Right lobe of liver (tissue), 6 donors: ENCODE results near the gene FBXO41. TPM values are rescaled to one million over a fixed set of nuclear protein-coding genes. Genes with fewer than 3 reads are reported as not detected.

ENCODE experiments used
- ATAC-seq, 4 donors: fragments of 200-7000 bp; cut with Tn5 transposase; one replicate each; pipeline ENCODE4 v1.9.1; 2020; ENCODE audit warnings: mild to moderate bottlenecking in 4 of 4, moderate library complexity in 4 of 4
- DNase-seq, 3 donors: peaks; one replicate each; pipeline ENCODE4 v3.0.0-alpha.2; 2020
- H3K27ac ChIP-seq, 3 donors: fragments of 200-600 bp; one replicate each; pipeline ENCODE4 v1.8.0; 2022
- H3K27me3 ChIP-seq, 2 donors: fragments of 200-600 bp; one replicate each; pipeline ENCODE4 v1.8.0; 2022
- H3K36me3 ChIP-seq, 4 donors: fragments of 200-600 bp; sonication (generic) in 1 of 4; one replicate each; pipeline versions ENCODE4 v1.5.1 to v1.8.0; 2017 to 2022; ENCODE audit warnings: control low read depth in 1 of 4
- H3K4me1 ChIP-seq, 4 donors: fragments of 200-600 bp; sonication (generic) in 1 of 4; one replicate each; pipeline versions ENCODE4 v1.5.1 to v1.8.0; 2017 to 2022; ENCODE audit warnings: control low read depth in 1 of 4
- H3K4me3 ChIP-seq, 3 donors: fragments of 200-600 bp; one replicate each; pipeline ENCODE4 v1.8.0; 2022
- H3K9me3 ChIP-seq, 4 donors: fragments of 200-600 bp; sonication (generic) in 1 of 4; one replicate each; pipeline versions ENCODE4 v1.5.1 to v1.8.0; 2017 to 2022; ENCODE audit warnings: control low read depth in 1 of 4
- CTCF ChIP-seq, 4 donors: fragments of 200-600 bp in 3 of 4; fragments of 450-650 bp in 1 of 4; IDR thresholded peaks; one replicate each; pipeline versions ENCODE4 v1.5.1 to v1.8.0; 2016 to 2022; ENCODE audit warnings: antibody characterized with exemption in 4 of 4, mild to moderate bottlenecking in 2 of 4
- POLR2A ChIP-seq: fragments of 450-650 bp; IDR thresholded peaks from one replicate; pipeline ENCODE4 v1.6.1; 2017; ENCODE audit warnings: antibody characterized with exemption, mild to moderate bottlenecking
- WGBS: methylation state at CpG from one replicate; pipeline ENCODE4 v1.1.6; 2018; ENCODE audit warnings: low coverage, low lambda C conversion rate; ENCODE audit not compliant: insufficient coverage; ENCODE audit errors: missing lambda C conversion rate; 5-methylcytosine and 5-hydroxymethylcytosine counted together
- intact Hi-C, 2 donors: fragments of 100-400 bp; cut with DNase I; formaldehyde crosslinking; loops; one replicate each; pipeline versions ENCODE4 v1.11.2 to v1.14.1; 2022
- total RNA-seq, 6 experiments: library from RNA; depleted of rRNA in 2 of 6; stranded (reverse); fragments of >200 nt in 2 of 6; fragmentation: NEBNext Ultra II Directional in 3 of 6; extraction: Animal tissue kit (Norgen Biotek cat#: 25700) in 3 of 6; gene quantifications; one replicate each; pipeline versions ENCODE4 v1.1.0 to v1.2.4, GENCODE V29; 2016 to 2023
- donor health status: DM: no; HTN: yes; CAD: no.
- donor health status: DM: no; HTN: no; CAD: no.
- donor health status: DM: no; HTN: no; CAD: no.
- donor health status: DM: no; HTN: yes; CAD: no.
- donor health status: DM: no; HTN: yes; CAD: no.

The FBXO41 gene
- total RNA-seq, 6 experiments from 2014 or later = 0.13 to 0.65 (median 0.38) TPM

DNA sequence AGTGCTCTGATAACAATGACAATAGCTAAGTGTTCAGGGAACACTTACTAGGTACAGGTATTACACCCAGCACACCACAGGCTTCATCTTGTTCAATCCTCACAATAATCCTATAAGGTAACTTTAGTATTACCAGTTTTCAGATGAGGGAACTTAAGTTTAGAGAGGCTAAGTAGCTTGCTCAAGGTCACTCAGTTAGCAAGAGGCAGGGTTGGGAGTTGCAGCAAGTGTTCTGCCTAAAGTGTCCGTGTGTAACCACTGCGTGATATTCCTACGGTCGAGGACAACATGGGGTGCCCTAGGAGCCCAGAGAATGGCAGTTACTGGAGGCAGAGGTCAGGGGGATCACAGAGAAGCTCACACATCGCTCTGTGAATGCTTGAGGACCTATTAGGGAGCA lies 39.3 kb upstream of the FBXO41 start:
- Histone ChIP-seq H3K4me3 (no peak overlapping the region), H3K27ac (no peak overlapping the region), H3K36me3 (no peaks in the 10 kb centered on the region), H3K27me3 (no peaks in the 10 kb centered on the region), H3K4me1 (no peaks in the 10 kb centered on the region), H3K9me3 (no peaks in the 10 kb centered on the region)
- intact Hi-C loops = no loop called here
- 45% methylated on average over 5 of the region's 5 CpGs for WGBS
- DNase-seq (no peak), ATAC-seq (no peak)
- no peak for TF ChIP-seq CTCF (IDR thresholded peaks at IDR 0.05)
- TF ChIP-seq POLR2A = no peak

DNA sequence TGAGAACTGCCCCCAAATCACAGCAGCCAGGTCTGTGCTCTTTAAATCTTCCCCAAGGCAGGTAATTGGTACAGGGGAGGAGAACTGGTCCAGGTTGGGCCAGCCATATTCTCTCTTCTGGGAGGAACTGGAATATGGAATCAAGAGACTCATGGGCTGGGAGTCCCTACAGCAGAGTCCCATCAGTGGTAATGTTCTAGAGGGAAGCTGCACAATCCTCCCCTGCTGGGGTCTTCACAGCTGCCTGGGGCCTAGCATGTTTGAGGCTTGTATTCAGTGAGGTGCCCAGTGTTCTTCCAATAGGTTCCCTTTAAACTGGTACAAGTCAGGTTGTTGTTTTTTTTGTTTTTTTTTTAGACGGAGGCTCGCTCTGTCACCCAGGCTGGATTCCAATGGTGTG lies 30.2 kb upstream of the FBXO41 start:
- H3K36me3 ChIP-seq = no peaks in the 10 kb centered on the region
- WGBS = 82% methylated on average over 2 of the region's 2 CpGs

GRCh38 chr2:73307720-73308119 lies 23.4 kb upstream of the FBXO41 start:
- Histone ChIP-seq H3K4me1 (no peaks in the 10 kb centered on the region), H3K36me3 (no peaks in the 10 kb centered on the region), H3K27me3 (no peaks in the 10 kb centered on the region), H3K27ac (no peak overlapping the region), H3K4me3 (no peak overlapping the region), H3K9me3 (no peaks in the 10 kb centered on the region)
- no peak for DNase-seq
- 40% methylated on average over 1 of the region's 9 CpGs for WGBS
- no peak for ATAC-seq
- no peak for TF ChIP-seq POLR2A
- no peak for TF ChIP-seq CTCF (IDR thresholded peaks at IDR 0.05)
- intact Hi-C loops = no loop called here

More for the DNA sequence above, 30.2 kb upstream of the FBXO41 start:
- Histone ChIP-seq H3K9me3 (no peaks in the 10 kb centered on the region), H3K27ac (no peak overlapping the region), H3K4me3 (no peak overlapping the region), H3K27me3 (no peaks in the 10 kb centered on the region), H3K4me1 (no peaks in the 10 kb centered on the region)
- intact Hi-C loops = no loop called here
- ATAC-seq (no peak), DNase-seq (no peak)
- TF ChIP-seq POLR2A (no peak), CTCF (IDR thresholded peaks at IDR 0.05) (no peak)

DNA sequence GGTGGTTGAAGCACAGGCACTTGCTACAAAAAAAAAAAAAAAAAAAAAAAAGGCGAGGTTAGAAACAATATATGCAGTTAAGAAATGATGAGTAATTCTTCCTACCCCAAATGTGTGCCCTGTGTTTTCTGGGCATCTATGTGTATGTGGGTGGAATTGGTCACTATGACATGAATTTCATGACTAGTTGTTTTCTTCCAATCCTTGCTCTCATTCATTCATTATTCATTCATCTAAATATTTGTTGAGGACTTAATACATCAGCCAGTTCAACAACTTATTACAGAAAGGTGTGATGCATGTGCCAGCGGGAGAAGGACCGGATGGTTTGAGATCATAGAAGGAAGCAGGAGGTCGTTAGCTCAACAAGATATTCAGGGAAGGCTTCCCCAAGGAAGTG lies 17.4 kb upstream of the FBXO41 start:
- Histone ChIP-seq H3K27me3 (no peaks in the 10 kb centered on the region), H3K4me3 (no peak overlapping the region), H3K4me1 (no peaks in the 10 kb centered on the region), H3K9me3 (no peaks in the 10 kb centered on the region), H3K27ac (no peak overlapping the region), H3K36me3 (no peaks in the 10 kb centered on the region)
- intact Hi-C loops = no loop called here
- TF ChIP-seq CTCF (IDR thresholded peaks at IDR 0.05) = no peak
- WGBS = 53% methylated on average over 4 of the region's 4 CpGs
- ATAC-seq (no peak), DNase-seq (no peak)

- H3K4me3 ChIP-seq = no peak overlapping the region
- no peak overlapping the region for H3K27ac ChIP-seq
- no peaks in the 10 kb centered on the region for H3K9me3 ChIP-seq
- 47% methylated on average over 3 of the region's 3 CpGs for WGBS
- no peaks in the 10 kb centered on the region for H3K36me3 ChIP-seq
- ATAC-seq = no peak
- no peaks in the 10 kb centered on the region for H3K27me3 ChIP-seq
- intact Hi-C loops = no loop called here
- H3K4me1 ChIP-seq = no peaks in the 10 kb centered on the region
- TF ChIP-seq CTCF (IDR thresholded peaks at IDR 0.05) (no peak), POLR2A (no peak)
- DNase-seq = no peak
Observed at GRCh38 chr2:73300926-73301325, 16.6 kb upstream of the FBXO41 start.
